Omental fat pad (tissue), 4 donors: ENCODE data around the gene BCS1L. TPM values are rescaled to one million over a fixed set of nuclear protein-coding genes. Genes with fewer than 3 reads are reported as not detected.
"Not testable (repeated sequence)": the region's sequence is repeated elsewhere in the genome, so short reads cannot be mapped to it uniquely, and the experiment has no call there.

ENCODE experiments used
- ATAC-seq: fragments of 150-250 bp; one replicate; pipeline ENCODE4 v1.9.1; 2016; ENCODE audit warnings: mild to moderate bottlenecking, moderate library complexity; ENCODE audit not compliant: low FRiP score
- DNase-seq: peaks from one replicate; pipeline ENCODE4 v3.0.0-alpha.2; 2019; ENCODE audit warnings: low spot score
- CTCF ChIP-seq, 3 donors: fragments of 450-650 bp; IDR thresholded peaks; one replicate each; pipeline ENCODE4 v1.5.1; 2016 to 2017; ENCODE audit warnings: antibody characterized with exemption in 3 of 3, mild to moderate bottlenecking in 3 of 3, moderate library complexity in 2 of 3
- total RNA-seq, 4 donors: library from RNA; depleted of rRNA; stranded (reverse); fragments of >200 nt; gene quantifications; one replicate each; pipeline ENCODE4 v1.1.0, GENCODE V29; 2016

BCS1L gene
- total RNA-seq, 4 donors from 2014 or later = 19.3 to 40.0 (median 20.3) TPM

DNA sequence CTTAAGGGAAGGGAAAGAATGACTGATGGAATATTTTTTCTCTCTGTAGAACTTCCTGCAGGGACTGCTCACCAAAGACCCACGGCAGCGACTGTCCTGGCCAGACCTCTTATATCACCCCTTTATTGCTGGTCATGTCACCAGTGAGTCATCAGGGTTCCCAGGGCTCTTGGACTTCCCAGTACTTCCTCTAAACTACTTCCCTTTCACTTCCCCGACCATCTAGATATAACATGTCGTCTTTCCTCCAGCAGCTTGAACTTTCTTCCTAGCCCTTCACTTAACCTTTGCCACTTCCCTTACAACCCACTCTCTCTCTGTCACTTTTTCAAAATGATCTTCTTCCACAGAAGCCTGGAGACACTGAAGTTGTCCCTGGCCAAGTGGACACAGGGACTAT, 19.6 kb downstream of the BCS1L start:
- DNase-seq = no peak
- ATAC-seq = no peak
- TF ChIP-seq CTCF (IDR thresholded peaks at IDR 0.05) = no peak

GRCh38 chr2:218680061-218680460, 20.6 kb downstream of the BCS1L start:
- no peak for DNase-seq
- no peak for ATAC-seq
- TF ChIP-seq CTCF (IDR thresholded peaks at IDR 0.05) = no peak

DNA sequence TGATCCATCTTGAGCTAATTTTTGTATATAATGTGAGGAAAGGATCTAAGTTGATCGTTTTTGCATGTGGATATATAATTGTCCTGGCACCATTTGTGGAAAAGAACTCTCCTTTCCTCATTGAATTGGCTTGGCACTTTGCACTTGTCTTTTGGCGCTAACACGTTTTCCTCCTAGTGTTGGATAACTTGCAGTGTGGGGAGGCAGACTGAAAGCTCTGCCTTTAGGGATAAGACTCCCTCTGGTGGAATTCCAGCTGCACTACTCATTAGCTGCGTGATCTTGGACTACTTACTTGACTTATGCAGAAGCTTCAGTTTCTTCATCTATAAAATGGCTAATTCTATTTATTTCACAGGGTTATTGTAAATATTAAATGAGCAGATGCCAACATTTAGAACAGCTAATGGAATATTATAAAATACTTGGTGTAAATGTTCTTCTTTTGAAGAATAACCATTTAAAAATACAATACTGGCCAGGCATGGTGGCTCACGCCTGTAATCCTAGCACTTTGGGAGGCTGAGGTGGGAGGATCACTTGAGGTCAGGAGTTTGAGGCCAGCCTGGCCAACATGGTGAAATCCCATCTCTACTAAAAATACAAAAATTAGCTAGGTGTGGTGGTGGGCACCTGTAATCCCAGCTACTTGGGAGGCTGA, 28.0 kb downstream of the BCS1L start:
- peak; percentile 80 for ATAC-seq
- DNase-seq = not testable (repeated sequence)

DNA sequence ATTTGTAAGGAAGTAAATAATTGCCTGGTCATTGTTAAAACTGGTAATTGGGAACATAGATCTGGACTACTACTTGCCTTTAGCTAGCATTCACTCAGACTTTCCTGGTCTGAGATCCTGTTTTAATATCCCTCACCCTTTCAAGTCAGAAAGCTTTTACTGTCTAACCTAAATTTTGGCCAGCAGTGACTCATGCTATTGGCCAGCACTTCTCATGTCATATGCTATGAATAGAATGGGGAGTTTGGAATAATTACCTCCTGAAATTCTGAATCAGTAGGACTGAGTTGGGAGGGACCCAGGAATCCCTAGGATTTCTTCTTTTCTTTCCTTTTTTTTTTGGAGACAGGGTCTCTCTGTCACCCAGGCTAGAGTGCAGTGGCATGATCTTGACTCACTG, 31.8 kb downstream of the BCS1L start:
- ATAC-seq (no peak), DNase-seq (no peak)
- no peak for TF ChIP-seq CTCF (IDR thresholded peaks at IDR 0.05)

DNA sequence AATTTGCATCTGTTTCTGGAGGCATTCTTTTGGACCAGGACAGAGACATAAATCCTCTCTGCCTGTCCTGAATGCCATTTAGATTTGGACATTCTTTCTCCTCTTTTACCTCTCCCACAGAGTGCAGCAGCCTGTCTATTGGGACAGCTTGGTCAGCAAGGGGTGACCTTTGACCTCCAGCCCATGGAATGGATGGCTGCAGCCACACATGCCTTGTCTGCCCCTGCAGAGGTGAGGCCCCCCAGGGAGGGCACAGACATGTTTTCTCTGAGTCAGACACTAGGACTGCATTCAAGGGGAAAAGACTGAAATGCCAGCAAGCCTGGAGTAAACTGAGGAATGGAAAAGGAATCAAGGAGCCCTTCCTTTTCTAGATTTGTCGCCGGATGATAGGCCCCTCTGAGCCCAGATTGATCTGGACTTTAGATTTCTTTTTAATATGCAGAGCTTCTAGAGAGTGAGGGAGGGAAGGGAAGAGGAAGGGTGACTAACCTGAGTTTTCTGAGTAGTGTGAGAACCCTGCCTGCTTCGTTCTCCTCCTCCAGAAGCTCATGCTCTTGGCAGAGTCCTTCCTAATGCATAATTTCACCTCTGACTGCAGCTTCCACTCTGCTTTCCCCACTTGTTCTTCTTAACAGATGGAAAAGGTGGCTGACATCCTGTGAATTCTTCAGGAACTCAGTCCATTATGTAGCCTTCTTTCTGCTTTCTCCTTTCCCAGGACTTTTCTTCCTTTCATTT, 35.1 kb downstream of the BCS1L start:
- no peak for ATAC-seq
- no peak for TF ChIP-seq CTCF (IDR thresholded peaks at IDR 0.05)
- no peak for DNase-seq

- no peak for DNase-seq
- peak; percentile 35 for ATAC-seq
- no peak for TF ChIP-seq CTCF (IDR thresholded peaks at IDR 0.05)
Measured at GRCh38 chr2:218698885-218699284, 39.4 kb downstream of the BCS1L start.

- ATAC-seq (no peak), DNase-seq (no peak)
- TF ChIP-seq CTCF (IDR thresholded peaks at IDR 0.05) = no peak
Measured at GRCh38 chr2:218701806-218702205, 42.3 kb downstream of the BCS1L start.
